HepG2 (cell line): Measurements from ENCODE around the gene HOXA10. TPM values are rescaled to one million over a fixed set of nuclear protein-coding genes. Genes with fewer than 3 reads are reported as not detected.

Source experiments
- DMAP1 ChIP-seq: IDR thresholded peaks from 2 replicates; pipeline ENCODE4 v1.6.1; 2016
- FOXK1 ChIP-seq: sonication (generic); formaldehyde crosslinking; IDR thresholded peaks from 2 replicates; pipeline ENCODE4 v1.4.0; 2020; ENCODE audit warnings: low read depth, missing genetic modification reagents, borderline replicate concordance
- HNF4G ChIP-seq, 2 experiments: sonication (generic) in 1 of 2; formaldehyde crosslinking in 1 of 2; IDR thresholded peaks; 2 replicates each; pipeline versions ENCODE4 v1.4.0 to v1.6.1; 2011 to 2020; ENCODE audit warnings: borderline replicate concordance in 2 of 2, low read depth in 2 of 2, mild to moderate bottlenecking in 2 of 2, low read length in 1 of 2, missing genetic modification reagents in 1 of 2, moderate library complexity in 1 of 2
- KDM2A ChIP-seq: sonication (generic); formaldehyde crosslinking; IDR thresholded peaks from 2 replicates; pipeline ENCODE4 v1.4.0; 2020; ENCODE audit warnings: low read depth, missing genetic modification reagents, borderline replicate concordance
- MBD4 ChIP-seq: IDR thresholded peaks from 2 replicates; pipeline ENCODE4 v1.6.1; 2012; ENCODE audit warnings: low read length, inconsistent platforms, borderline replicate concordance
- MBNL3 ChIP-seq: fragments of 250-450 bp; sonication (Bioruptor Pico); conservative IDR thresholded peaks from 2 replicates; pipeline ENCODE4 v1.8.0; 2022; ENCODE audit warnings: mild to moderate bottlenecking, inconsistent platforms
- NR2F6 ChIP-seq, 2 experiments: IDR thresholded peaks; 2 replicates each; pipeline ENCODE4 v1.6.1; 2016; ENCODE audit warnings: antibody characterized with exemption in 1 of 2, mild to moderate bottlenecking in 1 of 2
- PHF21A ChIP-seq: sonication (generic); formaldehyde crosslinking; IDR thresholded peaks from 2 replicates; pipeline ENCODE4 v1.5.0; 2020; ENCODE audit warnings: mild to moderate bottlenecking, missing genetic modification reagents
- STAG1 ChIP-seq: sonication (generic); formaldehyde crosslinking; IDR thresholded peaks from 2 replicates; pipeline ENCODE4 v1.4.0; 2020; ENCODE audit warnings: missing genetic modification reagents
- ZBTB10 ChIP-seq: sonication (generic); formaldehyde crosslinking; IDR thresholded peaks from 2 replicates; pipeline ENCODE4 v1.4.0; 2020; ENCODE audit warnings: missing genetic modification reagents, borderline replicate concordance
- ZBTB33 ChIP-seq: sonication (generic); formaldehyde crosslinking; IDR thresholded peaks from 2 replicates; pipeline ENCODE4 v1.4.0; 2020; ENCODE audit warnings: missing genetic modification reagents
- ZFP91 ChIP-seq: sonication (generic); formaldehyde crosslinking; IDR thresholded peaks from 2 replicates; pipeline ENCODE4 v1.9.0; 2022; ENCODE audit warnings: missing genetic modification reagents, mild to moderate bottlenecking, borderline replicate concordance
- ZNF142 ChIP-seq: sonication (generic); formaldehyde crosslinking; IDR thresholded peaks from 2 replicates; pipeline ENCODE4 v1.4.0; 2020; ENCODE audit warnings: missing genetic modification reagents
- ZNF572 ChIP-seq: sonication (generic); formaldehyde crosslinking; IDR thresholded peaks from 2 replicates; pipeline ENCODE4 v1.5.1; 2020; ENCODE audit warnings: mild to moderate bottlenecking, missing genetic modification reagents
- polyA plus RNA-seq, 8 experiments: library from polyadenylated mRNA; depleted of rRNA in 3 of 8; stranded (reverse) in 7 of 8; unstranded in 1 of 8; fragments of >200 nt; fragmentation: Illumina TruSeq in 4 of 8; extraction: Trizol in 4 of 8; gene quantifications; 2 replicates each; pipeline versions ENCODE4 v1.2.1 to v1.2.3, GENCODE V29; 2011 to 2016; ENCODE audit warnings: low read depth in 4 of 8, missing spikeins in 1 of 8, mixed read lengths in 1 of 8; ENCODE audit not compliant: insufficient read depth in 1 of 8
- total RNA-seq, 5 experiments: library from RNA; depleted of rRNA; stranded (reverse); fragments of >200 nt; fragmentation: Illumina TruSeq; extraction: Trizol; gene quantifications; 2 replicates each; pipeline ENCODE4 v1.2.3, GENCODE V29; 2016; ENCODE audit warnings: low read depth in 1 of 5

HOXA10 gene
- total and polyA plus RNA-seq, 2 of the 13 experiments (the other 11 are each of a cell fraction or from before 2014, with no cell fraction given): not detected

- TF ChIP-seq ZNF142 (CRISPR knock-in tag) (no peak), FOXK1 (CRISPR knock-in tag) (no peak), ZFP91 (CRISPR knock-in tag) (0 out of 2 replicates have a peak, but pooled peaks have one; percentile 45), HNF4G (IDR thresholded peaks at IDR 0.05; ENCODE audit: borderline replicate concordance, low read depth, low read length) (no peak), HNF4G (CRISPR knock-in tag; IDR thresholded peaks at IDR 0.05; ENCODE audit: borderline replicate concordance, low read depth) (no peak), ZBTB33 (CRISPR knock-in tag) (peak; percentile 42; the same call in 1 of the 2 replicates), KDM2A (0 out of 2 replicates have a peak, but pooled peaks have one; percentile 28), MBD4 (no peak), PHF21A (CRISPR knock-in tag) (peak; percentile 46; the same call in 1 of the 2 replicates), STAG1 (CRISPR knock-in tag) (peak; percentile 92), DMAP1 (CRISPR knock-in tag) (no peak), MBNL3 (CRISPR knock-in tag) (no peak), ZBTB10 (CRISPR knock-in tag) (no peak), ZNF572 (CRISPR knock-in tag) (no peak), NR2F6 (IDR thresholded peaks at IDR 0.05) (no peak), NR2F6 (CRISPR knock-in tag; IDR thresholded peaks at IDR 0.05) (0 out of 2 replicates have a peak, but pooled peaks have one; percentile 22)
Observed at GRCh38 chr7:27143023-27143949, 30.8 kb downstream of the HOXA10 start, which contains the start of gene HOXA5 (continued).
